GM12878 (cell line): ENCODE measurements around the gene RPL36. TPM values are rescaled to one million over a fixed set of nuclear protein-coding genes. Genes with fewer than 3 reads are reported as not detected.

ENCODE experiments used
- ASH2L ChIP-seq: fragments of 300-600, 200-600 bp; sonication (generic); IDR thresholded peaks from 2 replicates; pipeline ENCODE4 v1.6.1; 2017; ENCODE audit warnings: low read depth, mild to moderate bottlenecking, borderline replicate concordance
- ATF7 ChIP-seq: fragments of 450-650 bp; IDR thresholded peaks from 2 replicates; pipeline ENCODE4 v1.6.1; 2016; ENCODE audit warnings: low read depth, mild to moderate bottlenecking
- CREM ChIP-seq: IDR thresholded peaks from 2 replicates; pipeline ENCODE4 v1.6.1; 2014; ENCODE audit warnings: antibody characterized with exemption, low read depth
- DPF2 ChIP-seq: fragments of 450-650 bp; IDR thresholded peaks from 2 replicates; pipeline ENCODE4 v1.6.1; 2017; ENCODE audit warnings: mild to moderate bottlenecking
- EGR1 ChIP-seq, 2 experiments: IDR thresholded peaks; 1 replicate in 1 of 2; 2 replicates in 1 of 2; pipeline ENCODE4 v1.6.1; 2011 to 2012; ENCODE audit warnings: low read depth in 2 of 2, low read length in 2 of 2, borderline replicate concordance in 1 of 2, mild to moderate bottlenecking in 1 of 2, moderate library complexity in 1 of 2
- ESRRA ChIP-seq: IDR thresholded peaks from 2 replicates; pipeline ENCODE4 v1.6.1; 2012; ENCODE audit warnings: mild to moderate bottlenecking, low read length, improper control_type of control experiment
- ETV6 ChIP-seq, 2 experiments: fragments of 450-650 bp in 1 of 2; IDR thresholded peaks in 1 of 2; conservative IDR thresholded peaks in 1 of 2; 2 replicates each; pipeline ENCODE4 v1.6.1; 2014; ENCODE audit warnings: antibody characterized with exemption in 1 of 2, borderline replicate concordance in 1 of 2, low read depth in 1 of 2, mild to moderate bottlenecking in 1 of 2, moderate library complexity in 1 of 2
- EZH2 ChIP-seq: IDR thresholded peaks from 2 replicates; pipeline ENCODE4 v1.6.1; 2012; ENCODE audit warnings: low read depth, mild to moderate bottlenecking, control low read depth, inconsistent platforms, low read length, borderline replicate concordance; ENCODE audit not compliant: control insufficient read depth
- FOXK2 ChIP-seq: fragments of 450-650 bp; IDR thresholded peaks from 2 replicates; pipeline ENCODE4 v1.6.1; 2017; ENCODE audit warnings: mild to moderate bottlenecking, moderate library complexity
- HCFC1 ChIP-seq: fragments of 150-350 bp; IDR thresholded peaks from 2 replicates; pipeline ENCODE4 v1.6.1; 2014; ENCODE audit warnings: low read length
- IRF4 ChIP-seq: IDR thresholded peaks from 2 replicates; pipeline ENCODE4 v1.6.1; 2011; ENCODE audit warnings: low read depth, low read length
- NR2C1 ChIP-seq: fragments of 450-650 bp; IDR thresholded peaks from 2 replicates; pipeline ENCODE4 v1.6.1; 2017; ENCODE audit warnings: antibody characterized with exemption, mild to moderate bottlenecking, moderate library complexity
- RAD51 ChIP-seq: fragments of 450-650 bp; IDR thresholded peaks from 2 replicates; pipeline ENCODE4 v1.6.1; 2016; ENCODE audit warnings: moderate library complexity, mild to moderate bottlenecking, inconsistent platforms
- SPI1 ChIP-seq: IDR thresholded peaks from 2 replicates; pipeline ENCODE4 v1.6.1; 2011; ENCODE audit warnings: low read depth, mild to moderate bottlenecking, low read length, moderate library complexity, borderline replicate concordance; ENCODE audit not compliant: insufficient read depth
- SREBF1 ChIP-seq: IDR thresholded peaks from 2 replicates; pipeline ENCODE4 v1.6.1; 2012; ENCODE audit warnings: mild to moderate bottlenecking, low read length
- STAT1 ChIP-seq: fragments of 450-650 bp; conservative IDR thresholded peaks from 2 replicates; pipeline ENCODE4 v1.6.1; 2014; ENCODE audit warnings: antibody characterized with exemption, mild to moderate bottlenecking
- SUPT20H ChIP-seq: IDR thresholded peaks from 2 replicates; pipeline ENCODE4 v1.6.1; 2011; ENCODE audit warnings: low read depth, mild to moderate bottlenecking, low read length, moderate library complexity, borderline replicate concordance; ENCODE audit not compliant: control insufficient read depth
- SUZ12 ChIP-seq: fragments of 200-600 bp; sonication (generic); IDR thresholded peaks from one replicate; pipeline ENCODE4 v1.6.1; 2018; ENCODE audit warnings: antibody characterized with exemption, mild to moderate bottlenecking; ENCODE audit not compliant: unreplicated experiment
- TCF7 ChIP-seq: IDR thresholded peaks from 2 replicates; pipeline ENCODE4 v1.6.1; 2014; ENCODE audit warnings: antibody characterized with exemption, borderline replicate concordance
- ZBED1 ChIP-seq: IDR thresholded peaks from 2 replicates; pipeline ENCODE4 v1.6.1; 2016; ENCODE audit warnings: borderline replicate concordance
- ZNF622 ChIP-seq: fragments of 450-650 bp; IDR thresholded peaks from 2 replicates; pipeline ENCODE4 v1.6.1; 2017; ENCODE audit warnings: mild to moderate bottlenecking, inconsistent platforms
- ZSCAN29 ChIP-seq: fragments of 450-650 bp; IDR thresholded peaks from 2 replicates; pipeline ENCODE4 v1.6.1; 2017; ENCODE audit warnings: mild to moderate bottlenecking, moderate library complexity
- polyA plus RNA-seq, 11 experiments: library from polyadenylated mRNA; depleted of rRNA in 4 of 11; unstranded in 6 of 11; stranded (reverse) in 5 of 11; fragments of >200 nt; fragmentation: Nextera tagmentation in 4 of 11; fragmentation: Illumina TruSeq in 1 of 11; extraction: Ambion mirVana in 4 of 11; extraction: Trizol in 1 of 11; gene quantifications; 1 replicate in 1 of 11; 2 replicates in 10 of 11; pipeline versions ENCODE4 v1.2.1 to v1.2.3, GENCODE V29; 2011 to 2016; ENCODE audit warnings: inconsistent platforms in 2 of 11, missing spikeins in 2 of 11, low read depth in 1 of 11
- total RNA-seq, 4 experiments: library from RNA; depleted of rRNA in 3 of 4; stranded (reverse); fragments of >200 nt in 3 of 4; fragmentation: Illumina TruSeq in 1 of 4; extraction: Trizol in 1 of 4; gene quantifications; 2 replicates each; pipeline versions ENCODE4 v1.2.1 to v1.2.3, GENCODE V29; 2013 to 2021
- TF ChIP-seq, protein P1 (sequence below), 3 experiments: IDR thresholded peaks in 2 of 3; conservative IDR thresholded peaks in 1 of 3; 2 replicates each; pipeline ENCODE4 v1.5.1; 2011; ENCODE audit warnings: low read depth in 3 of 3, low read length in 3 of 3, mild to moderate bottlenecking in 3 of 3, control low read depth in 2 of 3, moderate library complexity in 2 of 3, inconsistent platforms in 1 of 3, mixed read lengths in 1 of 3; ENCODE audit not compliant: control insufficient read depth in 2 of 3, insufficient read depth in 1 of 3; ENCODE audit errors: extremely low read depth in 1 of 3
- TF ChIP-seq, protein P2 (sequence below): fragments of 150-350 bp; IDR thresholded peaks from 2 replicates; pipeline ENCODE4 v1.6.1; 2014; ENCODE audit warnings: mild to moderate bottlenecking, low read depth, low read length
- TF ChIP-seq, protein P3 (sequence below): fragments of 450-650 bp; IDR thresholded peaks from 2 replicates; pipeline ENCODE4 v1.6.1; 2017; ENCODE audit warnings: mild to moderate bottlenecking, moderate library complexity

Gene RPL36
- total and polyA plus RNA-seq, 10 of the 15 experiments (the other 5 are each of a cell fraction or from before 2014, with no cell fraction given): 374 to 4,942 (median 2,053) TPM

DNA sequence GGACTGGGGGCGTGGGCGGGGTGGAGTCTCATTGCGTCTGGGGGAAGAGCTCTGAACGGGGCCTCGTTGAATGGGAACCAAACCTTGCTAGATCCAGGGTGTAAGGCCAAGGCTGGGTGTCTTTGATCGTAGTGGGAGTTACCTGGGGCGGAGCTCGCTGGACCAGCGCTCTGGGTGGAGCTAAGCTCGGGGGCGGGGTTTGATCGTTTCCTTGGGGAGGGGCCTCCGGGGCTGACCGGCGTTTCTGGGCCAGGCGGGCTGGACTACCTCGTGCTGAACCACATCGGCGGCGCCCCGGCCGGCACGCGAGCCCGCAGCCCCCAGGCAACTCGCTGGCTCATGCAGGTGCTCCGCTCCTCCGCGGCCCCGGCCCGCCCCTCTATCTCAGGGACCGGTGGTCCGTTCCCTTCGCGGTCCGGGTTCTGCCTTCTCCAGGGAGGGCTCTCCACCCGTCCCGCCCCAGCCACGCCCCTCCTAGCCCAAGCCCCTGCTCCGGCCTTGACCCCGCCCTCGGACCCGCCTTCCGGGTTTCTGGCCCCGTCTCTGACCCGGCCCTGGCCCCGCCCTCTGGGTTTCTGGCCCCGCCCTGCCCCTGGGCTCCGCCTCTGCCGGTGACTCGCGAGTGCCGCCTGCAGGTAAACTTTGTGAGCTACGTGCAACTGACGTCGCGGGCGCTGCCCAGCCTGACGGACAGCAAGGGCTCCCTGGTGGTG lies 3.3 kb upstream of the RPL36 start (continued):
- TF ChIP-seq STAT1 (no peak), ZNF622 (no peak), ZSCAN29 (no peak), HCFC1 (no peak; the same call in 1 of the 2 replicates), TCF7 (no peak), ASH2L (no peak), FOXK2 (no peak), DPF2 (no peak), IRF4 (no peak), SREBF1 (peak; percentile 38; the same call in 1 of the 2 replicates), EZH2 (no peak), ETV6 (conservative IDR thresholded peaks at IDR 0.05 in 1 of 2, IDR thresholded peaks at IDR 0.05 in 1 of 2; ENCODE audit: borderline replicate concordance in 1 of 2, low read depth in 1 of 2) (no peak), RAD51 (no peak), ESRRA (no peak), ZBED1 (no peak), SPI1 (no peak), CREM (peak; percentile 95), NR2C1 (no peak), EGR1 (IDR thresholded peaks at IDR 0.05; ENCODE audit: borderline replicate concordance in 1 of 2, low read depth in 2 of 2, low read length in 2 of 2) (peak in 1 of 2 experiments; percentile 62; a peak in 1 of 3 replicates), SUPT20H (no peak), SUZ12 (no peak), ATF7 (no peak)
- TF ChIP-seq, protein P1, sequence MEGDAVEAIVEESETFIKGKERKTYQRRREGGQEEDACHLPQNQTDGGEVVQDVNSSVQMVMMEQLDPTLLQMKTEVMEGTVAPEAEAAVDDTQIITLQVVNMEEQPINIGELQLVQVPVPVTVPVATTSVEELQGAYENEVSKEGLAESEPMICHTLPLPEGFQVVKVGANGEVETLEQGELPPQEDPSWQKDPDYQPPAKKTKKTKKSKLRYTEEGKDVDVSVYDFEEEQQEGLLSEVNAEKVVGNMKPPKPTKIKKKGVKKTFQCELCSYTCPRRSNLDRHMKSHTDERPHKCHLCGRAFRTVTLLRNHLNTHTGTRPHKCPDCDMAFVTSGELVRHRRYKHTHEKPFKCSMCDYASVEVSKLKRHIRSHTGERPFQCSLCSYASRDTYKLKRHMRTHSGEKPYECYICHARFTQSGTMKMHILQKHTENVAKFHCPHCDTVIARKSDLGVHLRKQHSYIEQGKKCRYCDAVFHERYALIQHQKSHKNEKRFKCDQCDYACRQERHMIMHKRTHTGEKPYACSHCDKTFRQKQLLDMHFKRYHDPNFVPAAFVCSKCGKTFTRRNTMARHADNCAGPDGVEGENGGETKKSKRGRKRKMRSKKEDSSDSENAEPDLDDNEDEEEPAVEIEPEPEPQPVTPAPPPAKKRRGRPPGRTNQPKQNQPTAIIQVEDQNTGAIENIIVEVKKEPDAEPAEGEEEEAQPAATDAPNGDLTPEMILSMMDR (IDR thresholded peaks at IDR 0.05 in 2 of 3, conservative IDR thresholded peaks at IDR 0.05 in 1 of 3; ENCODE audit: control insufficient read depth in 2 of 3, extremely low read depth in 1 of 3, insufficient read depth in 1 of 3, low read depth in 3 of 3, low read length in 3 of 3): peak; percentile 84 to 95 (median 88)
- TF ChIP-seq, protein P2, sequence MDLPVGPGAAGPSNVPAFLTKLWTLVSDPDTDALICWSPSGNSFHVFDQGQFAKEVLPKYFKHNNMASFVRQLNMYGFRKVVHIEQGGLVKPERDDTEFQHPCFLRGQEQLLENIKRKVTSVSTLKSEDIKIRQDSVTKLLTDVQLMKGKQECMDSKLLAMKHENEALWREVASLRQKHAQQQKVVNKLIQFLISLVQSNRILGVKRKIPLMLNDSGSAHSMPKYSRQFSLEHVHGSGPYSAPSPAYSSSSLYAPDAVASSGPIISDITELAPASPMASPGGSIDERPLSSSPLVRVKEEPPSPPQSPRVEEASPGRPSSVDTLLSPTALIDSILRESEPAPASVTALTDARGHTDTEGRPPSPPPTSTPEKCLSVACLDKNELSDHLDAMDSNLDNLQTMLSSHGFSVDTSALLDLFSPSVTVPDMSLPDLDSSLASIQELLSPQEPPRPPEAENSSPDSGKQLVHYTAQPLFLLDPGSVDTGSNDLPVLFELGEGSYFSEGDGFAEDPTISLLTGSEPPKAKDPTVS: no peak
- TF ChIP-seq, protein P3, sequence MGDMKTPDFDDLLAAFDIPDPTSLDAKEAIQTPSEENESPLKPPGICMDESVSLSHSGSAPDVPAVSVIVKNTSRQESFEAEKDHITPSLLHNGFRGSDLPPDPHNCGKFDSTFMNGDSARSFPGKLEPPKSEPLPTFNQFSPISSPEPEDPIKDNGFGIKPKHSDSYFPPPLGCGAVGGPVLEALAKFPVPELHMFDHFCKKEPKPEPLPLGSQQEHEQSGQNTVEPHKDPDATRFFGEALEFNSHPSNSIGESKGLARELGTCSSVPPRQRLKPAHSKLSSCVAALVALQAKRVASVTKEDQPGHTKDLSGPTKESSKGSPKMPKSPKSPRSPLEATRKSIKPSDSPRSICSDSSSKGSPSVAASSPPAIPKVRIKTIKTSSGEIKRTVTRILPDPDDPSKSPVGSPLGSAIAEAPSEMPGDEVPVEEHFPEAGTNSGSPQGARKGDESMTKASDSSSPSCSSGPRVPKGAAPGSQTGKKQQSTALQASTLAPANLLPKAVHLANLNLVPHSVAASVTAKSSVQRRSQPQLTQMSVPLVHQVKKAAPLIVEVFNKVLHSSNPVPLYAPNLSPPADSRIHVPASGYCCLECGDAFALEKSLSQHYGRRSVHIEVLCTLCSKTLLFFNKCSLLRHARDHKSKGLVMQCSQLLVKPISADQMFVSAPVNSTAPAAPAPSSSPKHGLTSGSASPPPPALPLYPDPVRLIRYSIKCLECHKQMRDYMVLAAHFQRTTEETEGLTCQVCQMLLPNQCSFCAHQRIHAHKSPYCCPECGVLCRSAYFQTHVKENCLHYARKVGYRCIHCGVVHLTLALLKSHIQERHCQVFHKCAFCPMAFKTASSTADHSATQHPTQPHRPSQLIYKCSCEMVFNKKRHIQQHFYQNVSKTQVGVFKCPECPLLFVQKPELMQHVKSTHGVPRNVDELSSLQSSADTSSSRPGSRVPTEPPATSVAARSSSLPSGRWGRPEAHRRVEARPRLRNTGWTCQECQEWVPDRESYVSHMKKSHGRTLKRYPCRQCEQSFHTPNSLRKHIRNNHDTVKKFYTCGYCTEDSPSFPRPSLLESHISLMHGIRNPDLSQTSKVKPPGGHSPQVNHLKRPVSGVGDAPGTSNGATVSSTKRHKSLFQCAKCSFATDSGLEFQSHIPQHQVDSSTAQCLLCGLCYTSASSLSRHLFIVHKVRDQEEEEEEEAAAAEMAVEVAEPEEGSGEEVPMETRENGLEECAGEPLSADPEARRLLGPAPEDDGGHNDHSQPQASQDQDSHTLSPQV: no peak
